ENCODE data around the gene MRNIP. TPM values are rescaled to one million over a fixed set of nuclear protein-coding genes. Genes with fewer than 3 reads are reported as not detected.

Gene MRNIP
- total and polyA plus RNA-seq, 2 of the 4 experiments (the other 2 are of a cell fraction) = 6.6 to 24.7 TPM

- in situ Hi-C loops (cut with MboI; ENCODE audit: low sequenced_read_pairs) = no loop called here
- dilution Hi-C loops (cut with HindIII; ENCODE audit: low sequenced_read_pairs, unreplicated experiment) = no loop called here
- DNase-seq = no peak
- H2AK5ac ChIP-seq (ENCODE audit: low read depth, low read length) = no peak overlapping the region
- no peak overlapping the region for H3K4me2 ChIP-seq (ENCODE audit: low read depth, low read length)
- H2BK5ac ChIP-seq (ENCODE audit: low read depth, low read length, poor library complexity, severe bottlenecking) = no peak overlapping the region
- peaks cover 42% of the 10 kb centered on the region for H4K20me1 ChIP-seq (ENCODE audit: insufficient read depth, low read length)
- H3K27ac ChIP-seq (ENCODE audit: insufficient read depth, low read length) = no peak overlapping the region
- peak overlapping the region; percentile 36 for H2AK9ac ChIP-seq (replicated peaks; ENCODE audit: low read depth, low read length, poor library complexity)
- H3K56ac ChIP-seq (ENCODE audit: extremely low read depth, insufficient read depth, low read length) = no peak overlapping the region
- H3K9ac ChIP-seq (ENCODE audit: low read depth, low read length) = no peak overlapping the region
- peaks cover 20% of the 10 kb centered on the region for H3K4me1 ChIP-seq (ENCODE audit: control insufficient read depth, insufficient read depth, low read length)
- ChIA-PET CTCF (no interaction called here), POLR2A (ENCODE audit: unreplicated experiment) (no interaction called here)
- intact Hi-C loops (cut with micrococcal nuclease) = no loop called here
- H4K5ac ChIP-seq (ENCODE audit: low read depth, low read length) = no peak overlapping the region
- no peak for ATAC-seq (ENCODE audit: low read depth)
- no peak for TF ChIP-seq SMC3 (IDR thresholded peaks at IDR 0.05; ENCODE audit: low read depth, low read length)
- no peak for TF ChIP-seq MXI1 (IDR thresholded peaks at IDR 0.05; ENCODE audit: borderline replicate concordance, low read depth, low read length)
- TF ChIP-seq BHLHE40 (IDR thresholded peaks at IDR 0.05; ENCODE audit: low read depth, low read length) = no peak
- TF ChIP-seq CTCF (conservative IDR thresholded peaks at IDR 0.05; ENCODE audit: low read depth, low read length) = no peak
- TF ChIP-seq MAFK (IDR thresholded peaks at IDR 0.05; ENCODE audit: low read depth, low read length) = no peak
- TF ChIP-seq NFE2L2 (IDR thresholded peaks at IDR 0.05; ENCODE audit: low read depth, low read length) = no peak
- TF ChIP-seq POLR2A (IDR thresholded peaks at IDR 0.05; ENCODE audit: low read depth, low read length) = no peak
- no peak for TF ChIP-seq ELK1 (IDR thresholded peaks at IDR 0.05; ENCODE audit: borderline replicate concordance, low read depth, low read length)
- TF ChIP-seq FOS (IDR thresholded peaks at IDR 0.05; ENCODE audit: low read depth, low read length) = no peak
- no peak for TF ChIP-seq CEBPB (IDR thresholded peaks at IDR 0.05; ENCODE audit: low read depth, low read length)
- no peak for TF ChIP-seq RCOR1 (IDR thresholded peaks at IDR 0.05; ENCODE audit: insufficient replicate concordance, low read length)
- no peak for TF ChIP-seq MAZ (IDR thresholded peaks at IDR 0.05; ENCODE audit: borderline replicate concordance, low read depth, low read length)
- no peak for TF ChIP-seq USF2 (IDR thresholded peaks at IDR 0.05; ENCODE audit: low read depth, low read length)
- no peak for TF ChIP-seq RAD21 (IDR thresholded peaks at IDR 0.05; ENCODE audit: low read length)
- no peak for TF ChIP-seq CHD1 (IDR thresholded peaks at IDR 0.05; ENCODE audit: low read depth, low read length)
- TF ChIP-seq RFX5 (IDR thresholded peaks at IDR 0.05; ENCODE audit: low read depth, low read length) = no peak
- peaks cover 20 to 47% of the 10 kb centered on the region in 2 experiments for H3K79me1 ChIP-seq (ENCODE audit: low read depth in 1 of 2, low read length in 2 of 2)
- H3K14ac ChIP-seq (replicated peaks; ENCODE audit: low read depth, low read length) = no peak overlapping the region
- no peak overlapping the region for H2AFZ ChIP-seq (replicated peaks; ENCODE audit: low read length, poor library complexity)
- 70% methylated on average over 2 of the region's 5 CpGs; no CpG with 5 or more reads in 1 of the 2 experiments for WGBS, 2 experiments (ENCODE audit: extremely low coverage in 2 of 2, insufficient read length in 1 of 2)
- H4K91ac ChIP-seq (ENCODE audit: insufficient read depth, low read depth, low read length) = no peak overlapping the region
- H4K8ac ChIP-seq (ENCODE audit: low read depth in 2 of 2, low read length in 2 of 2) = no peak overlapping the region
- H2BK15ac ChIP-seq (ENCODE audit: low read depth, low read length) = no peak overlapping the region
- no peaks in the 10 kb centered on the region for H3K27me3 ChIP-seq (ENCODE audit: control insufficient read depth, insufficient read depth, low read length)
- H2BK120ac ChIP-seq (ENCODE audit: low read depth, low read length) = no peak overlapping the region
- H3K9me1 ChIP-seq (ENCODE audit: insufficient read depth, low read length) = 0 out of 2 replicates have a peak, but pooled peaks cover 2% of the 10 kb centered on the region
- H3K23ac ChIP-seq (ENCODE audit: low read depth, low read length) = no peak overlapping the region
- no peaks in the 10 kb centered on the region for H3K9me3 ChIP-seq (ENCODE audit: control insufficient read depth, insufficient read depth, low read length)
- peaks cover 51% of the 10 kb centered on the region for H3K36me3 ChIP-seq (ENCODE audit: control insufficient read depth, insufficient read depth, low read length)
- no peak overlapping the region for H2BK20ac ChIP-seq (ENCODE audit: low read depth, low read length)
- no peak overlapping the region for H3K4me3 ChIP-seq (ENCODE audit: insufficient read depth, low read depth, low read length)
- no peak overlapping the region for H3K4ac ChIP-seq (ENCODE audit: low read depth, low read length)
- no TSS peak for BruUV-seq (replicated peaks)
- no peak overlapping the region for H3K18ac ChIP-seq (ENCODE audit: low read depth, low read length)
These were observed 59.0 kb downstream of the MRNIP start for GRCh38 chr5:179799644-179799973.

All from IMR-90 (cell line).